HG03558 (cell line): Measurements from ENCODE around the gene ALLC.
"Not testable (repeated sequence)": the region's sequence is repeated elsewhere in the genome, so short reads cannot be mapped to it uniquely, and the experiment has no call there.

ENCODE experiments used
- ATAC-seq: cut with Tn5 transposase; IDR thresholded peaks from one replicate; pipeline ENCODE4 v1.9.1; 2021; ENCODE audit warnings: moderate number of reproducible peaks; ENCODE audit not compliant: unreplicated experiment; ENCODE audit errors: extremely low read depth

The ALLC gene

DNA sequence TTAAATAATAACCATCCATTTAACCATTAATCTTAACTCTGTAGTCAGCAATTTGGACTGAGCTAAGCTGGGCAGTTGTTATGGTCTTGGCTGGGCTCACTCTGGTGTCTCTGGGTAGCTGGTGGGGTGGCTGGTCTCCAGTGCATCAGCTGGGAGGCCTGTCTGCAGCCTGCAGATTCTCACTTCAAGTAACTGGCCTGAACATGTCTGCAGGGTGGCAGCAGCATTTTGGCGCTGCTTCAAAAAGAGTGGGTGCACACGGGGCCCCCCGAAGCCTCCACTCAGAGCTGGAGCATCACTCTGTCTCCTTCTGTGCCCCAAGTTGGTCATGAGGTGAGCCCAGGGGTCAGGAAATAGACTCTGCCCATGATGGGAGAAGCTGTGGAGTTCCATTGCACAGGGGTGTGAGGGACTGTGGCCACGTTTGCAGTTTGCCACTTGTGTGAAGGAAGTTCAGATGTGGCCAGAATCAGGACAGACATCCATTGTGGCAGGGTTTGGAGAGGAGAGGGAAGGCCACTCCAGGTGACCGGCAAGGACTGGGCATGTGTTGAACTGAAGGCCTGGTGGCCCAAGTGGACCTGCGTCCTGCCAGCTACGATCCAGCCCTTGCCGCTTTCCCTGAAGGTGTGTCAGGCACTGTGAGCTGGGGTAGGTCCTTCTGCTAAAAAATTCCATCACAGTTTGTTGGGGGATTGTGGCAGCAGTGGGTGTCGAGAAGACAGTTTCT, 4.9 kb upstream of the ALLC start:
- no peak for ATAC-seq

DNA sequence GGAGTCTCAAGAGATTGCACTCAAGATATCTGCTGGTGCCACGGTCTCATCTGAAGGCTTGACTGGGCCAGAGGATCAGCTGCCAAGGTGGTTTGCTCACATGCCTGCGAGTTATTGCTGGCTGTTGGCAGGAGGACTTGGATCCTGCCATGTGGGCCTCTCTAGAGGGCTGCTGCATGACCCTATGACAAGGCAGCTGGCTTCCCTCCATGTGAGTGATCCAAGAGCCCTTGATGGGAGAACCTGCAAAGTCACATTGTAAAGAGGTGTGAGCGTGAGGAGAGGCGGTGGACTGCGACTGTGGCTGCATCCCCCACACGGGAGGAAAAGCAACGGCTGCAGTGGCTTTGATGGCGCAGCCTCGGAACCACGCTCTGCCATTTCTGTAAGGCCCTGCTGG, 4.0 kb upstream of the ALLC start:
- ATAC-seq, result no peak

DNA sequence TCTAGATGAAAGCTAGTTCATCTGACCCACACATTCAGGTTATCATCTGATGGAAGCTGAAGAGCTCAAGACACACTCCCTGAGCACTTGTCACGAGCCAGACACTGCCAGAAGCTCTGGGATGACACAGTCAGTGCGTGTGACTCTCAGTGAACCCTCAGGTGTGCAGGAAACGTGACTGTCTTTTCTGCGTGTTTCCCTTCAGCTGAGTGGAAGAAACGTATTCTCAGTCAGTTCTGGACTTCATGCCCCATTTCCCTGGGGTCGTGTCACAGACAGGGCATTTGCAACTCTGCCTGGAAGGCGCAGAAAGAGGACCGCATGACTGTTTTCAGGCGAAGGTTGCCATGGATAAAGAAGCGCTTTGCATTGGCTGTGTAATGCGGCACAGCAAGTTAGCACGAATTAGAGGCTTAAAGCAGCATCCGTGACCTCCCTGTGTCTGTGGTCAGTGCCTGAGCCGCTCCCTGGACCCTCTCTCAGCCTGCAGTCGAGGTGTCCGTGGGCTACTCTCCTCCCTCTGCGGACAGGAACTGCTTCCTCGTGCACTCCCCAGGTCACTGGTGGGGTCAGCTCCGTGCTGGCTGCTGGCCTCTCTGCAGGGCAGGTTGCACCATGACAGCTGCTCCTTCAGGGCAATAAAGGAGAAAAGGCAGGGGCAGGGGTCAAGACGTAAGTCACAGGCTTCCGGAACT, 3.3 kb upstream of the ALLC start:
- no peak for ATAC-seq

DNA sequence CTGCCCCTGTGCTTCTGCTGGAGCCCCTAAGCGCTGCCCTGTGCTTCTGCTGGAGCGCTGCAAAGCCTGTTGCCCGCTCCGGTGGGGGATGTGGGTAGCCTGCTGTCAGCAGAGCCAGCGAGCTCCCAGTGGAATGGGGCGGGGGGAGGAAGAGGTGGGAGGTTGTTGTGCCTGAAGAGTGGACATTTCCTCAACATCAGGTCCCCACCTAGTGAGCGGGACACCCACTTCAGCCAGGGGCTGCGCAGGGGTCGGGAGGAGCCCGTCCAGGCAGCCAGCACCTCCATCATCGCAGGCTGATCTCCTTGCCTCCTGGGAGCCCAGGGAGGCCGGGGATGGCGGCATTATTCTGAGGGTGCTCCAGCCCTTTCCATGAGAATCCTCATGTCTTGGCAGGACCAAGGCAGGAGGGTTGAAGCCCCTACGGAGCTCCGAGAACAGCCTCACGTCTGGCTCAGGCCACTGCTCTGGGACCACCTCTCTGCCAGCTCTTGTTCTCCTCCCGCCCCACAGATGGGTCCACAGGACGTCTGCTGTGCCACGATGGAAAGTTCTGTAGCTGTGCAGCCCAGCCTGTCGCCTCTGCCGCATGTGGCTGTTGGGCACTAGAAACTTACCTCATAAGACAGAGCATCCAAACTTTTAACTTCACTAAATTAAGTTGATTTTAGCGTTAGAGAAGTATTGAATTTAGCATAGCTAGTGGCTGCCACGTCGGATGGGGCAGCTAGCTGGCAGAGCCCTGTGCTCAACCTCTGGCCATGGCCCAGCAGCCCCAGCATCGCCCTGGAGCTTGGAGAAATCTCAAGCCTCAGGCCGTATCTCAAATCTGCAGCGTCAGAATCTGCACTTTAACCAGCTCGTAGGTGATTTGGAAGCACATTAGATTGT, 1.9 kb upstream of the ALLC start:
- ATAC-seq, result no peak

DNA sequence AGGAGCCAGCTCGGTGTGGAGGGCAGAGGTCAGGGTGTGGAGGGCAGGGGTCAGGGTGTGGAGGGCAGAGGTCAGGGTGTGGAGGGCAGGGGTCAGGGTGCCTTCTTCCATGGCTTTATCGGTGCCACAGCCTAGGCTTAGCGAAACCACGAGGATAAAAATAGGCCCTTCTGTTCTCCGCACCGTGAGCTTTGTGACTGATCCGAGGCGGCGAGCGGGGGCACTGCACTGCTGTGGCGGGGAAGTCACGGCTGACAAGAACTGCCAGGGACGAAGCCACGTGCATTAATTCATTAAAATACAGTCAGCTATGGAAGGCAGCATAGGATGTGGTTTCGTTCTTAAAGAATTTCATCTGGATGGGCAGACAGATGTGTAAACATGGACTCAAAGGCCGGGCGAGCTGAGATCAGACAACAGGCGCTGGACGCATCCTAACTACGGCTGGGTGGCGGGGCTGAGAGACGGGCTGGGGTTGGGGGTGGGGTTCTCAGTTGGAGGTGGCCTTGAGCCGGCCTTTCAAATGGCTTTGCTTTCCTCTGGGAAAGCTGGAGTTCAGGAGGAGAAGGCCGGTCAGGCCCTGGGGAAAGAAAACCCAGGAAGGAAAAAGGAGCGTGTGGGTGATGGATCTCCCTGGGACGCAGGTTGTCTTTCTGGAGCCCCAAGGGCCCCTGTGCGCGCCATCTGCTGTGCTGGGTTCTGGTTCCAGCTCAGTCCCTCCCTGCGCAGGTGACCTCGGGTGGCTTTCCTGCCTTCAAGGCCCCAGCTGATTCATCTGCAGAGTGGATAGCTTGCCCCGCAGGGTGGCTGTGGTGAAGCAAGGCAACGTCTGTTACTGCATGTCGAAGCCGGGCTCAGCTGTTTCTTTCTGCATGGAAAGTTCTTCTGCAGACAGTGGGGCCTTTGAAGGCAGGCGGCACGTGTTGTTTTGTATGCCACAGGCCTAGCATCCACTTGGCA, 958 bp upstream of the ALLC start:
- ATAC-seq, result no peak

DNA sequence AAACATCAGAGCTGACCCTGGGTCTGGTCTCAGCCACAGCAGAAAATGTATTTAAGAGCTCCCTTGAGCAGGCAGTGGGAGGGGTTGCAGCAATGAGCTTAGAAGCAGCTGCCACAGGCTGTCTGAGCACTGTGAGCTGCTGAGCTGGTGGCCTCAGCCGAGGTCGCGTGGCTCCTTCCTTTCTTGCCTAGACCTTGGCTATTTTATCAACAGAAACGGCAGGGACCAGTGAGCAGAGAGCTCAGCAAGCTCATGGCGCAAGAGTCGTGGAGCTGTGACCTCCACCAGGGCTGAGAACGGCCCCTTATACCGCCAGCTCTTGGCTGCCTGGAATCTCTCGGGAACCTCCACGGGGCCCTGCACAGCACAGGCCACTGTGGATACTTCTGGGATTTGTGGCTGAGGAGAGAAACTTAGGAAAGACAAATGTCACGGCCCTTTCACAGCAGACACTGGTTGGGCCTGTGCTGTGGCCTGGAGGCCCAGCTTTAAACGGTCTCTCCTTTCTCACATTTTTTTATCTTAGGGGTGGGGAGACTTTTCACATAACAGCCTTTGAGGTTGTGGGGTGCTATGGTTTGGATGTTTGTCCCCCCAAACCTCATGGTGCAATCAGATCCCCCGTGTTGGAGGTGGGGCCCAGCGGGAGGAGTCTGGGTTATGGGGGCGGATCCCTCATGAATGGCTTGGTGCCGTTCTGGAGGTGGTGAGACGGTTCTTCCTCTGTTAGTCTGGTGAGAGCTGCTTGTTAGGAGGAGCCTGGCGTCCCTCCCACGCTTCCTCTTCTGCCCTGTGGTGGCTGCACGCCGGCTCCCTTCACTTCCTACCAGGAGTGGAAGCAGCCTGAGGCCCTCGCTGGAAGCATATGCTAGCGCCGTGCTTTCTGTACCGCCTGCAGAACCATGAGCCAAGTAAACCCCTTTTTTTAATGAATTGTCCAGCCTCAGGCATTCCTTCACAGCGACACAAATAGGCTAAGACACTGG, 1.7 kb downstream of the ALLC start:
- no peak for ATAC-seq

DNA sequence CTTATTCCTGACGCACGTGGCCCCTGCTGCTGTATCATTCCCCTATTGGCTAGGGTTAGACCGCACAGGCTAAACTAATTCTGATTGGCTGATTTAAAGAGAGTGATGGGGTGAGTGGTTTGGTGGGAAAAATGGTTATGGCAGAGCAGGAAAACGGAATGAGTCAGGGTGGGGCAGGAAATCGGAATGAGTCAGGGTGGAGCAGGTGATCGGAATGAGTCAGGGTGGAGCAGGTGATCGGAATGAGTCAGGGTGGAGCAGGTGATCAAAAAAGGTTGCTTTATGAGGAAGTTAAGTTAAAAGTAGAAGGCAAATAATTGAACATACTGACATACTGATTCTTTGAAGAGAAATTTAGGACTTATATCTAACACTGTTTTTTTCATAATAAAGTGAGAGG, 2.6 kb downstream of the ALLC start:
- ATAC-seq, result not testable (repeated sequence)

DNA sequence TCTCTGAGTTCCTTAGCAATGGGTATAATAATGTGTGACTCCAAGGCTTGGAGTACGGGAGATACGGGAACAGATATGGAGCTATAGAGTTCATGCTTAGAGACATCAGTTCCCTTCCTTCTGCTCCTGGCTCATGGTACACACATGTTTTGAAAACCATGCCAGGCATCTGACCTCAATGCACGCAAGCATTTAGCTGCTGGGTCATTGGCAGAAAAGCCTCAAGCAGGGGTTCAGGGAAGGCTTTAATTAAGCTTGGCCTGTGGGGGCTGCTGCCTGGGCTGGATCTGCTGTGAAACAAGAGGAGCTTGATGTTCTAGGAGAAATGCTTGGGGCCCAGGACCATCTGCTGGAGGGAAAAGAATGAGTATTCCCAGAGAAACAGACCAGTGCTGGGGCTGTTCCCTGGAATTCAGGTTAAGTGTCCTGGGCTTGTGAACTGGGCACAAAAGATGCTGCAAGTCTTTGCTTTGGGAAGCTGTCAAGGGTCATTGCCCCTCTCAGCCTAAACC, 3.2 kb downstream of the ALLC start:
- ATAC-seq, result no peak

DNA sequence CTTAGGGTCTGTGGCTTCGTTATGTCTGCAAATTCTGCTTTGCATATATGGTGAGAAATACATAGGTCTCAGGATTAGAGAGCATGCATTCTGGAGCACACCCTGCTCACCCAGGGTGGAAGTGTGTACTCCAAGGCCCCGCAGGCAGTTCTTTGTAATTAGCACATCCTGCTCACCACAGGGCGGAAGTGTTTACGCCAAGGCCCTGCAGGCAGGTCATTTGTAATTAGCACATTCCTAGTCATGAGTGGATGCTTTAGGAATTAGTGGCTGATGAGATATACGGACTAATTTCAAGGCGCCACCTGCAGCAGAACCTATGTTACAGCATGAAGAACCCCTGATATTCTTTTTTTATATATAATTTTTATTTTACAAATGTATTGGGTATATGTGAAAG, 4.2 kb downstream of the ALLC start:
- ATAC-seq, result no peak

DNA sequence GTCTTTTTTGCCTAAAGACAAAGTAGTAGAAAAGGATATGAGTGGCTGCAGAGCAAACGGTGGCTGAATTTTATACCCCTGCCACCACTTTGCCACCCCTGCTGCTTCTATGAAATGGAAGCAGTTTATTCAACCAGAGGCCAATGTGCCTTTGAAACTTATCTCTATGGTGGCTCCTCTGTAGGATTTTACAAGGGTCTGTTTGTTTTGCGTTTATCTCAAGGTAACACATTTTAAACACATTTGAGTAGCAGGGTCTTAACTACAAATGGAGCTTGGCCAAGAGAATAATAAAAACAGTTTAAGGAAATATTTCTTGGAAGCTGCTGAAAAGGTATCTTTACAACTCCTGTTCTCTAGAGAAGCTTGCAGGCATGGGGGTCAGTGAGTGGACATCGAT, 6.1 kb downstream of the ALLC start:
- no peak for ATAC-seq

DNA sequence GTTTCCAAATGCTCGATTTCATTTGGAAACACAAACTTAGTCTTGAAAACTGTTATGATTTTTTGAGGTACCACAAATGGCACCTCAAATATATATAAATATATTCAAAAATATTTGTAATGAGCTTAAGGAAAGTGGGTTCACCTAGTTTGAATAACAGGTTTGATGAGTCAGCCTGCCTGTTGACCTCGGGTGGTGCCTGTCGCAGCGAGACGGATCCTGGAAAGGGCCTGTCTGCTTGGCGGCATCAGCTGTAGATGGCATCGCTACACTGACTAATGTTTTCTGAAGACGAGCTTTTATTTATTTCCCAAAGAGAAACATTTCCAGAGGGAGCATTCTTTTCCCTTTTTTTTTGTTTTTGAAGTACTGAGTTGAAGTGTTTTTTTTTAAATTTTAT, 6.9 kb downstream of the ALLC start:
- ATAC-seq, result no peak

DNA sequence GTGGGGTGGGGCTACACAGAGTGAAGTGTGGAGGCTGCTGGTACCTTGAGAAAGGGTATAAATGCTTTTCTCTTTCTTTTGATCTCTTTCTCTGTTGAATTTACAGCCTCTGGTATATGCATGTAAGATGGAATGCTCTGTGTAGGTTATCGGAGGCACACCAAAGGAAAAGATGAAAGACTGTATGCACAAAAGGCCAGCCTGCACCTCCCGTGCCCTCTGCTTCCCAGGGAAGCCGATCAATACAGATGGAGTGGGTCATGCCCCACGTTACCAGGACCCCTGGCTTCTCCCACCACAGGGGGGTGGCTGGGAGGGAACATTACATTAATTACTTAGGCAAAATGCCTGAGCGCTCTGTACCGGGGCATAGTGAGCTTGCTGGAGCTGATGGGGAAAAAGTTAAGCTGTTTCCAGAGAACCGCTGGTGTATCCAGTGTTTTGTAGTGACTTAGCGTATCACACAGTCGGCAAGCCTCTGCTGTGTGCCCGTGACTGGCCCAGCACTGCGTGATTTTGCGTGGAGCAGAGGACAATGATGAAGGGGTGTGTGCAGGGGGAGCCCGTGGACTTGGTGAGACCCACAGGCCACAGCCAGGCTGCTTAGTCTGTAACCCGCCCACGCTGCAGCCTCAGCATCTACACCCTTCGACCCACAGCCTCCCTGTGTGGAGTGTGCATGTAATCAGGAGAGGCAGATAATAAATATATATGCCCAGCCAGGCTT, 8.0 kb downstream of the ALLC start:
- no peak for ATAC-seq

DNA sequence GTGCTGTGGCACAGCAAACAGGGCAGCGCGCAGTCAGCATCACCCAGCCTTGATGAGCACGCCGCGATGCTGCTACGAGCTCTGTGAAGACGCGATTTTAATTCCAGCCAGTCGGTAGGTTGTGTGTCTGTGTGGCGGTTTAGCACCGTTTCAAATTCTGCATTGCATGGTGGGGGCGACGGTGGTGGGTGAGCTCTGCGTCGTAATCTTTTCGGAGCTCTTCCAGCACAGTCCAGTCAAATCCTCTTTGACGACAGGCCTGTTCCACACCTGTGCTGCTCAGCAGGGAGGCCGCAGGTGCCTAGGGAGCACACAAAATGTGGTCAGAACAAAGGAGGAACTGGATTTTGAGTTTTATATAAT, 8.6 kb downstream of the ALLC start:
- ATAC-seq, result no peak

DNA sequence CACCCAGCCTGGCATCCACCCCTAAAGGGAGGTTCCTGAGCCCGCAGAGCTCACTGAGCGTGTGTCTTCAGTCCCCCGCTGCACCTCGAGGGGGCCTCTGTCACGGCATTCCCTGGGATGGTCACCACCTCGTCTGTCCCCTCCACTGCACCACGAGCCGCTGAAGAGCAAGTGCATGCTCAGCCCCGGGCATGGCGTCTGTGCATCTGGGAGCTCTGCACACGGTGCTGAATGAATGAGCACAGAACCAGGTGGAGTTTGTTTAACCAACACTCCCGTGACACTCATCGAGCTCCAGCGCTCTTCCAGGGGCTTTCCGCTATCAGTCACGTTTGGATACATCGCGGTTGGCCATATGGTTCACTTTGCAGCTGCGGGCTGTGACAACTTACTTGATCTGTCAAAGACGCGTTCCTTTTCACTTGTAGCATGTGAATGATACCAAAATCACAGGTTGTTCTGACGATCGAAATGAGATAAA, 9.2 kb downstream of the ALLC start:
- no peak for ATAC-seq

DNA sequence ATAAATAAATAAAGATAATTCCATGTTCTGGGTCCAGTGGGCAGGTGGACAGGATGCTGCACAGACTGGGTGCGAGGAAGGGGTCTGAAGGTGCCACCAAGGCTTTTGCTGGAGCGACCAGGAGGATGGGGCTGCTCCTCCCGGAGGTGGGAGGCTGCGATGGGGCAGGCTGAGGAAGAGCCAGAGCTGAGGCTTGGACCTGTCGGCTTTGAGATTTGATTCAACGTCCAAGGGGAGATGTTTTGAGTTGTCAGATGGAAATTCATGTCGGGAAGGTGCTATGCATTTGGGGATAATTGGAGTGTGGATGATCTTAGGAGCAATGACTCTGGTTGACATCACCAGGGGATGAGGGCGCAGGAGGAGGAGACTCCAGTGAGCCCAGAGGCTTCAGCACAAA, 11.7 kb downstream of the ALLC start:
- no peak for ATAC-seq

DNA sequence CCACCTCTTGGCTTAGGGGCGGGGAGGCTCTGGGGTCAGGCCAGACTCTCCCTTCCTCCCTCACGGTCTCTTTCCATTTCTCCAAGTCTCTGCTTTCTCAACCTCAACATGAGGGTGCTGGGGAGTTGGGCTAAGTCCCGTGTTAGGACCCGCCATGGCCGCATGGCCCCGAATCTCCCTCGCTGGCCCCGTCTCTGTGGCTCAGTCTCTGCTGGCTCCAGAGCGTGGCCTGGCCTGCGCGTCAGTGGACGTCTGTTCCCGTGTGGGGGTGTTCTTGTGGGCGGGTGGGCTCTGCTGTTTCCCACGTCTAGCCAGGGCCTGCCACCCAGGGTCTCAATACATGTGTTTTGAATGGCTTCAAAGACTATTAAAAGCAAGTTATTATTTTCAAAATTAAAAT, 12.4 kb downstream of the ALLC start:
- no peak for ATAC-seq

DNA sequence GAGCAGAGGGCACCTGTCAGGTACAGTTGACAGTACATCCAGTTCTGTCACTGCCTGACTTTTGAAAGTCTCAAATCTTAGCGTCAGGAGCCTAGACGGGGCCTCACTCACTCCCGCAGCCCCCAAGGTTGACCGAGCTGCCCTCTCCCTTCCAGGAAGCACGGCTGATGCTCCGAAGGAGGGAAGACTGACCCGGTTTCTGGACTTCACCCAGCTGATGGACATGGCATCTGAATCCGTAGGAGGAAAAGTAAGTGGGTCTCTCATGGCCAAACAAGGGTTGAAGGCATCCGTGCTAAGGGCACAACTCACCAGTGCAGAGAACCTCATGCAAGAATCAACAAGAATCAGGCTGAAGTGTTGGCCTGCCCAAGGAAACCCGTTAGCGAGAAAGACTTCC, 12.9 kb downstream of the ALLC start:
- no peak for ATAC-seq
